SHP77 treated with DMSO at 0.1 percent for 48 hours (cell line): Measurements from ENCODE around the gene CXCL1.

Experiments
- DNase-seq: peaks from one replicate; lab custom pipeline; 2025; lab: John Stamatoyannopoulos, UW

Gene CXCL1

GRCh38 chr4:73869130-73870055 is at the start of gene CXCL1:
TSS of gene CXCL1 (plus strand) at chr4:73869393. CDS start at chr4:73869471, 78 bp downstream.
- DNase-seq = no peak

- no peak for DNase-seq
These were observed 47.9 kb upstream of the CXCL1 start for GRCh38 chr4:73821325-73821724.

GRCh38 chr4:73822389-73822788 is 46.8 kb upstream of the CXCL1 start:
- no peak for DNase-seq

GRCh38 chr4:73822812-73823504 is 46.2 kb upstream of the CXCL1 start:
- no peak for DNase-seq

GRCh38 chr4:73823760-73824159 is 45.4 kb upstream of the CXCL1 start:
- DNase-seq = no peak

GRCh38 chr4:73828956-73829355 is 40.2 kb upstream of the CXCL1 start:
- DNase-seq = no peak

GRCh38 chr4:73831569-73831968 is 37.6 kb upstream of the CXCL1 start:
- DNase-seq = no peak

- no peak for DNase-seq
These were observed 36.4 kb upstream of the CXCL1 start for GRCh38 chr4:73832651-73833237.

GRCh38 chr4:73836373-73837279 is 32.6 kb upstream of the CXCL1 start, which contains the start of gene CXCL6:
TSS of gene CXCL6 (plus strand) at chr4:73836678. CDS start at chr4:73836751, 73 bp downstream.
- DNase-seq = no peak

GRCh38 chr4:73839071-73839470 is 30.1 kb upstream of the CXCL1 start:
- DNase-seq = no peak

- DNase-seq = no peak
These were observed 29.5 kb upstream of the CXCL1 start for GRCh38 chr4:73839715-73840114.

- no peak for DNase-seq
These were observed 27.8 kb upstream of the CXCL1 start for GRCh38 chr4:73841243-73841925.

- no peak for DNase-seq
These were observed 26.5 kb upstream of the CXCL1 start for GRCh38 chr4:73842696-73843095.

- no peak for DNase-seq
These were observed 25.8 kb upstream of the CXCL1 start for GRCh38 chr4:73843369-73843768.

- DNase-seq = no peak
These were observed 24.8 kb upstream of the CXCL1 start for GRCh38 chr4:73844345-73844744.

GRCh38 chr4:73844806-73845205 is 24.4 kb upstream of the CXCL1 start:
- no peak for DNase-seq

GRCh38 chr4:73847526-73848182 is 21.5 kb upstream of the CXCL1 start:
- no peak for DNase-seq

- no peak for DNase-seq
These were observed 20.9 kb upstream of the CXCL1 start for GRCh38 chr4:73848183-73848777.

GRCh38 chr4:73850261-73850970 is 18.8 kb upstream of the CXCL1 start:
- DNase-seq = no peak
